ENCODE data around the gene WNK4.

DNA sequence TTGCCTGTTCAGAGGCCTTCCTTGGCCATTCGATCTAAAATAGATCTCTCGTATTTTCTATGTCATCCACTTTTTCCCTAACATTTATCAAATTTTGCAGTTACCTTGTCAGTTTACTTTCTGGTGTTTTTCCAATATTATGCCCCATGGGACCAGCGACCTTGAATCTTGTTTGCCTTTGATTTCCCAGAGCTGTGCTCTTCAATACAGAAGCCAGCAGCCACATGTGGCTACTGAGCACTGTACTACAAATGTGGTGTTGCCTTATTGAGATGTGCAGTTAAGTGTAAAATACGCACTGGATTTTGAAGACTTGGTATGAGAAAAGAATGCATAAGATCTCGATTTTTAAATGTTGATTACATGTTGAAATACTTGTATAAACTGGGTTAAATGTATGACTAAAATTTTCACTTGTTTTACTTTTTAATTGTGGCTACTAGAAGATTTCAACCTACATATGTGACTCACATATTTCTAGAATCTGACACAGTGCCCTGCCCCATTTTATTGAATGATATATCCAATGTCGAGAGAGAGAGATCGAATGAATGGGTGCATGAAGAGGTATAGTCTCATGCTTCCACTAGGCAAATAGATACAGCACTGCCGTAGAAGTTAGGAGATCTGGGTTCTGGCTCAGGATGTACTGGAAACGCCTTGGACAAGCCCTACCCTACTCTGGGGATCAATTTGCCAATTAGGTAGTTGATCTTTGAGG, 52.0 kb downstream of the WNK4 start:
- TF ChIP-seq EP300 (IDR thresholded peaks at IDR 0.05) (no peak), POLR2A (IDR thresholded peaks at IDR 0.05) (no peak)
- TF ChIP-seq, protein P1, sequence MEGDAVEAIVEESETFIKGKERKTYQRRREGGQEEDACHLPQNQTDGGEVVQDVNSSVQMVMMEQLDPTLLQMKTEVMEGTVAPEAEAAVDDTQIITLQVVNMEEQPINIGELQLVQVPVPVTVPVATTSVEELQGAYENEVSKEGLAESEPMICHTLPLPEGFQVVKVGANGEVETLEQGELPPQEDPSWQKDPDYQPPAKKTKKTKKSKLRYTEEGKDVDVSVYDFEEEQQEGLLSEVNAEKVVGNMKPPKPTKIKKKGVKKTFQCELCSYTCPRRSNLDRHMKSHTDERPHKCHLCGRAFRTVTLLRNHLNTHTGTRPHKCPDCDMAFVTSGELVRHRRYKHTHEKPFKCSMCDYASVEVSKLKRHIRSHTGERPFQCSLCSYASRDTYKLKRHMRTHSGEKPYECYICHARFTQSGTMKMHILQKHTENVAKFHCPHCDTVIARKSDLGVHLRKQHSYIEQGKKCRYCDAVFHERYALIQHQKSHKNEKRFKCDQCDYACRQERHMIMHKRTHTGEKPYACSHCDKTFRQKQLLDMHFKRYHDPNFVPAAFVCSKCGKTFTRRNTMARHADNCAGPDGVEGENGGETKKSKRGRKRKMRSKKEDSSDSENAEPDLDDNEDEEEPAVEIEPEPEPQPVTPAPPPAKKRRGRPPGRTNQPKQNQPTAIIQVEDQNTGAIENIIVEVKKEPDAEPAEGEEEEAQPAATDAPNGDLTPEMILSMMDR (IDR thresholded peaks at IDR 0.05), result no peak

All from stomach (tissue), 4 donors.